Ishikawa (cell line): ENCODE data around the gene CPE.

ENCODE experiments used
- CEBPB ChIP-seq: IDR thresholded peaks from 2 replicates; pipeline ENCODE4 v1.6.1; 2012
- CREB1 ChIP-seq: IDR thresholded peaks from 2 replicates; pipeline ENCODE4 v1.6.1; 2012; ENCODE audit warnings: low read depth
- EGR1 ChIP-seq: IDR thresholded peaks from 2 replicates; pipeline ENCODE4 v1.6.1; 2012
- EP300 ChIP-seq: IDR thresholded peaks from 2 replicates; pipeline ENCODE4 v1.6.1; 2012; ENCODE audit warnings: borderline replicate concordance
- FOXM1 ChIP-seq: IDR thresholded peaks from 2 replicates; pipeline ENCODE4 v1.6.1; 2012; ENCODE audit warnings: low read depth, borderline replicate concordance
- MAX ChIP-seq: IDR thresholded peaks from 2 replicates; pipeline ENCODE4 v1.6.1; 2012
- NFIC ChIP-seq: IDR thresholded peaks from 2 replicates; pipeline ENCODE4 v1.6.1; 2012
- RAD21 ChIP-seq: IDR thresholded peaks from 2 replicates; pipeline ENCODE4 v1.6.1; 2012; ENCODE audit warnings: low read depth
- TAF1 ChIP-seq: IDR thresholded peaks from 2 replicates; pipeline ENCODE4 v1.6.1; 2012; ENCODE audit warnings: low read depth, mild to moderate bottlenecking
- TCF12 ChIP-seq: IDR thresholded peaks from 2 replicates; pipeline ENCODE4 v1.6.1; 2012; ENCODE audit warnings: low read depth
- TEAD4 ChIP-seq: IDR thresholded peaks from 2 replicates; pipeline ENCODE4 v1.6.1; 2012
- USF1 ChIP-seq: IDR thresholded peaks from 2 replicates; pipeline ENCODE4 v1.6.1; 2012
- YY1 ChIP-seq: IDR thresholded peaks from 2 replicates; pipeline ENCODE4 v1.6.1; 2012; ENCODE audit warnings: low read depth
- ZBTB7A ChIP-seq: IDR thresholded peaks from 2 replicates; pipeline ENCODE4 v1.6.1; 2012; ENCODE audit warnings: low read depth
- TF ChIP-seq, protein P1 (sequence below): IDR thresholded peaks from 2 replicates; pipeline ENCODE4 v1.6.1; 2012; ENCODE audit warnings: low read depth, mild to moderate bottlenecking

Gene CPE

DNA sequence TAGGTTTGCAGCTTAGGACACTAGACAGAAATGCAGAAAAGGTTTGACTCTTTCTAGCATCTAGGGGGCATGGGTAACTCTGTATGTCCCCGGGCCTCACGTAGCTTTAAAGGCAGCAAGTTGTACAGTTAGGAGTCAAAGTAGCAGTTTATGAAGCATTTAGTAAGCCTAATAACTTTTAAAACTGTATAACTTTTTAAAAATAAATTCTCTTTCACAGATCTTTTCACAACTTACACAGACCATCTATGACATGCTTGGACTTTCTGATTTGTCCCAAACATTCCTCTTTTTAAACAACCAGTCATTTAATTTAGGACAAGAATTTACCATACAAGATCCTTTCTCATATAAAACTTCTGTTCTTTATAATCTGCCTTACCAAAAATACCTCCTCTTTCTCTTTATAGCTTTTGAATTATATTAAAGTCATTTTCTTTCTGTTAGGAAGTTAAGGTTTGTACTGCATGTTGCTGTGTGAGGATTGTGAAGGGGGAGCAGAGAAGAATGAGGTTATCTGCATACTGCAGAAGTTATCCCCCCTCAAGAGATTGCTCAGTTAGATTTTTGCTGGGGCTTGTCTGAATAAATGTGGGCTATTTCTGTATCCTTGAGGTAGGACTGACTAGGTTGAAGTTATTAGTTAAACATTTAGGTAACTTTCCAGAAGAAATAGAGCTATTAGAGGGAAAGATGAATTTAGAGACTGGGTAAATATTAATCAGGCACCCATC, 94.3 kb downstream of the CPE start:
- TF ChIP-seq CREB1 (no peak), YY1 (no peak), NFIC (no peak), TEAD4 (no peak), FOXM1 (no peak), EGR1 (no peak), RAD21 (no peak), EP300 (no peak), MAX (no peak), CEBPB (no peak), USF1 (no peak), TAF1 (no peak), TCF12 (no peak), ZBTB7A (no peak)
- TF ChIP-seq, protein P1, sequence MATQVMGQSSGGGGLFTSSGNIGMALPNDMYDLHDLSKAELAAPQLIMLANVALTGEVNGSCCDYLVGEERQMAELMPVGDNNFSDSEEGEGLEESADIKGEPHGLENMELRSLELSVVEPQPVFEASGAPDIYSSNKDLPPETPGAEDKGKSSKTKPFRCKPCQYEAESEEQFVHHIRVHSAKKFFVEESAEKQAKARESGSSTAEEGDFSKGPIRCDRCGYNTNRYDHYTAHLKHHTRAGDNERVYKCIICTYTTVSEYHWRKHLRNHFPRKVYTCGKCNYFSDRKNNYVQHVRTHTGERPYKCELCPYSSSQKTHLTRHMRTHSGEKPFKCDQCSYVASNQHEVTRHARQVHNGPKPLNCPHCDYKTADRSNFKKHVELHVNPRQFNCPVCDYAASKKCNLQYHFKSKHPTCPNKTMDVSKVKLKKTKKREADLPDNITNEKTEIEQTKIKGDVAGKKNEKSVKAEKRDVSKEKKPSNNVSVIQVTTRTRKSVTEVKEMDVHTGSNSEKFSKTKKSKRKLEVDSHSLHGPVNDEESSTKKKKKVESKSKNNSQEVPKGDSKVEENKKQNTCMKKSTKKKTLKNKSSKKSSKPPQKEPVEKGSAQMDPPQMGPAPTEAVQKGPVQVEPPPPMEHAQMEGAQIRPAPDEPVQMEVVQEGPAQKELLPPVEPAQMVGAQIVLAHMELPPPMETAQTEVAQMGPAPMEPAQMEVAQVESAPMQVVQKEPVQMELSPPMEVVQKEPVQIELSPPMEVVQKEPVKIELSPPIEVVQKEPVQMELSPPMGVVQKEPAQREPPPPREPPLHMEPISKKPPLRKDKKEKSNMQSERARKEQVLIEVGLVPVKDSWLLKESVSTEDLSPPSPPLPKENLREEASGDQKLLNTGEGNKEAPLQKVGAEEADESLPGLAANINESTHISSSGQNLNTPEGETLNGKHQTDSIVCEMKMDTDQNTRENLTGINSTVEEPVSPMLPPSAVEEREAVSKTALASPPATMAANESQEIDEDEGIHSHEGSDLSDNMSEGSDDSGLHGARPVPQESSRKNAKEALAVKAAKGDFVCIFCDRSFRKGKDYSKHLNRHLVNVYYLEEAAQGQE: no peak

DNA sequence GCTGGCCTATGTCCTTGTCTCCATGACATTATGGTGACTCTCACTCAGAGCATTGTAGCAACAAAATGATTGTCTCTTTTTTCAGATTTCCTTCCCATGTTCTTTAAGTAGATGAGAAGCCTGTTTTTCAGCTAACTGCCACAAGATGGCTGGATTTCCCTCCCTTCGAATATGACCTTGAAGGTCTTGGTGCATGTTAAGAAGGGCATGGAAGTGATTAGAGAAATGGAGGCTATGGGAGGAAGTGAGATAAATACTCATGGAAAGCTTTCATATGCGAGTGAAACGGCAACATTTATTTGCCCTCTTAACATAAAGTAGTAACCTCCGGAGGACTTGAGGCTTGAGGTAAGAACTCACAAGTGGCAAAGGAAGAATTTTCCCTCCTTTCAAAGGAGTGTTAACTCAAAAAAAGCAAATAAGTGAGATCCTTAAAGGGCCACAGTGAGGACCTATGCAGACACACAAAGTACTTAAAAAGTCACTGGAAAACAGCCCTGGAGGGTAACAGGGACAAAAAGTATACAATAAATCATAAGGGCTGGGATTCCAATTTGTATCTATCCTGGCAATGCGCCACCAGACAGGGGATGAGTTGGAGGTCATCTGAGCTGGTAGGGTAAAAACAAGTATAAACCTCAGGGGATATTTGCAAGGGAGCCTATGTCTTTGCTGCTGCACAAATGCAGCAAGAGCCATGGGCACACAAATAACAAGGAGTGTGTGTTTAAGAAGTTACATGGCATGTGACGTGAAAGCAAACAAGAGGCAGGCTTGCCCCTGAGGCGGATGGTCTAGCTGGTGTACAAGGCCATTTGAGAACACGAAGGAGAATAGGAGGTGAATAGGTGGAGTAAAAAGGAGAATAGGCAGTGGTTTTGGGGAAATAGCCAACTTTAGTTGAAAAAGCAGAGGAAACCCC, 96.2 kb downstream of the CPE start:
- TF ChIP-seq ZBTB7A: no peak
- no peak for TF ChIP-seq CEBPB
- TF ChIP-seq CREB1: no peak
- TF ChIP-seq, protein P1: no peak
- TF ChIP-seq TEAD4: no peak
- no peak for TF ChIP-seq NFIC
- no peak for TF ChIP-seq EGR1
- TF ChIP-seq TAF1: no peak
- TF ChIP-seq USF1: no peak
- TF ChIP-seq TCF12: no peak
- TF ChIP-seq YY1: no peak
- no peak for TF ChIP-seq MAX
- TF ChIP-seq FOXM1: no peak
- no peak for TF ChIP-seq RAD21
- no peak for TF ChIP-seq EP300

- TF ChIP-seq CEBPB (no peak), USF1 (no peak), FOXM1 (no peak)
Measured at GRCh38 chr4:165475706-165476070, 96.9 kb downstream of the CPE start.

DNA sequence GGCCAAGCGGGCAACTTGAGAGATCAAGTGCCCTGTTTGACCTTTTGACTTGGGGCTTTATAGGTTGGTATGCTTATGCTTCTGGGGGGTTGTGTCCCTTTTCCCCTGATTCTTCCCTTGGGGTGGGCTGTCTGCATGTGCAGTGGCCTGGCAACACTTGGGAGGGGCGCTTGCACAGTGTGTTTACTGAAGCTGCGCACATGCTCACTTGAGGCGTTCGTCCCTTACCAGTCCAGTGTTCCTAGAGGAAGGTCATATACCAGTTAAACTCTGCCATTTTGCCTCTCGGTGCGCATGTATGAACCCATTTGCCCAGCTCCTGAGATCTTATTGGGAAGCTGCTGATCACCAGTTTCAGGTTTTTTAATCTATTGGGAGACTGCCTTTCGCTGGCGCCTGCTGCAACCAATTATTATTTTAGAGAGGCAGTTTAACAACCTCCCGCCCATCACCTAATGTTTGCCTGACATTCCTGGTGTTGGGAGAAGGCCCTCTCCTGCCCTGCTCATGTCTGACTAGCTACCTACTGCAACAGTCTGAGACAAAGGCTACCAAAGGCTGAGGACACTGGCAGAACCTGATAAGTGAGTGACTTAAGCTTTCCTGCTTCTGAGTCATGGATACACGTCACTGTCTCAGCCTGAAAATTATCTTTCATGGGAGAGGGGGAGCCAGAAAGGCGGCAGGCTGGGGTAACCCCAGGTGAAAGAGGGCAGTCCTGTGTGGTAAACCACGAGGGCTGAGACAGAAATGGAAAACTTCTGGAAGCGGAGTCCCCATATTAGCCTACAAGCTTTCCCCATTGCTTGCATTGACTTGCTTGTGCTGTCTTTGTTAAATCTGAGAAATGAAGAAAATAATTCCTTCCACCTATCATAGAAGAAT, 97.6 kb downstream of the CPE start:
- no peak for TF ChIP-seq NFIC
- TF ChIP-seq EP300: no peak
- TF ChIP-seq, protein P1: no peak
- no peak for TF ChIP-seq TEAD4
- no peak for TF ChIP-seq YY1
- no peak for TF ChIP-seq FOXM1
- no peak for TF ChIP-seq USF1
- no peak for TF ChIP-seq EGR1
- TF ChIP-seq TCF12: no peak
- TF ChIP-seq CREB1: no peak
- no peak for TF ChIP-seq TAF1
- no peak for TF ChIP-seq ZBTB7A
- TF ChIP-seq CEBPB: no peak
- no peak for TF ChIP-seq RAD21
- no peak for TF ChIP-seq MAX
